ENCODE data around the gene SFMBT2. TPM values are rescaled to one million over a fixed set of nuclear protein-coding genes. Genes with fewer than 3 reads are reported as not detected.

SFMBT2 gene
- total and polyA plus RNA-seq, 7 donors = 0.53 to 8.2 (median 3.0) TPM

GRCh38 chr10:7449063-7449695, 38.3 kb upstream of the SFMBT2 start:
- DNase-seq (no peak), ATAC-seq (no peak)
- intact Hi-C loops (cut with DNase I) = no loop called here
- Histone ChIP-seq H3K27me3 (ENCODE audit: insufficient read depth in 3 of 3, low read length in 2 of 3) (peaks cover 0 to 2% (median 0%) of the 10 kb centered on the region in 3 donors), H3K9me3 (peaks cover 13% of the 10 kb centered on the region), H3K36me3 (ENCODE audit: insufficient read depth in 1 of 2, low read depth in 1 of 2) (no peaks in the 10 kb centered on the region), H3K4me3 (no peak overlapping the region), H3K4me1 (no peaks in the 10 kb centered on the region), H3K27ac (no peak overlapping the region)
- WGBS, 3 donors = 76 to 83% (median 76%) methylated on average over 4 of the region's 4 CpGs
- no peak for TF ChIP-seq CTCF (IDR thresholded peaks at IDR 0.05)

DNA sequence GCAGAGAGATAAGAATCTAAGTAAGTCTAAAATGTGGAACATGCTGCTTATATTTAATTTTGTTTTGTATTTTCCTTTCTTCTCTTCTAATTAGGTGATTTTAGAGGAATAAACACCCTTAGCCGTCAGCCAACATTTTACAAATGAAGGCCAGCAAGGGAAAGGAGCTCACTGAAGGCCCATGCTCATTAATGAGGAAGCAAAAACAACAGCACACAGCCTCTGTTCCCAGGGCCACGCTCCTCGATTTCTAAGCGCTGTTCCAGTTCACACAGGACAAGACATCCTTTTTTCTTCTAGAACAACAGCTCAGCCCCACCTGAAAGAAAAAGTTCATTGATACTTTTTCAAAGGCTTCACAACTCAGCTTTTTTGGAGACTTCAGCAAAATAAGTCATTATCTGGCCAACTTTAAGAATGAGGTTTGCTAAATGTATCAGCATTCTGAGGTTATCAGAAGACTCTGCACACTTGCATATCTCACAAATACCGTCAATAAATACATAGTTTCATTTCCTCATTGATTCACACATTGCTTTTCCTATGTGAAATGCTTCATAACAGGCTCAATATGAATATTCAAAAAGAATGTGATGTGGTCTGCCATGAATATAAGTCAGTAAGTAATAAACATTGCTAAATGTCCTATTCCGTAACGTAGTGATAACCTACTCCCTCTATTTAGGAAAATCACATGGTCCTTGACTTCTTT, 34.8 kb upstream of the SFMBT2 start:
- WGBS, 3 donors = 87 to 92% (median 89%) methylated on average over 7 of the region's 7 CpGs
- peaks cover 13% of the 10 kb centered on the region for H3K9me3 ChIP-seq
- DNase-seq = no peak
- no peak overlapping the region for H3K4me3 ChIP-seq
- no peak for ATAC-seq
- H3K27ac ChIP-seq = no peak overlapping the region
- H3K4me1 ChIP-seq = no peaks in the 10 kb centered on the region
- no peaks in the 10 kb centered on the region for H3K36me3 ChIP-seq (ENCODE audit: insufficient read depth in 1 of 2, low read depth in 1 of 2)
- no peak for TF ChIP-seq CTCF (IDR thresholded peaks at IDR 0.05)
- intact Hi-C loops (cut with DNase I) = no loop called here
- H3K27me3 ChIP-seq (ENCODE audit: insufficient read depth in 3 of 3, low read length in 2 of 3) = peaks cover 0 to 2% (median 0%) of the 10 kb centered on the region in 3 donors

GRCh38 chr10:7444551-7445121, 33.8 kb upstream of the SFMBT2 start:
- Histone ChIP-seq H3K4me1 (no peaks in the 10 kb centered on the region), H3K4me3 (no peak overlapping the region), H3K9me3 (peaks cover 13% of the 10 kb centered on the region), H3K36me3 (ENCODE audit: insufficient read depth in 1 of 2, low read depth in 1 of 2) (no peaks in the 10 kb centered on the region), H3K27ac (no peak overlapping the region), H3K27me3 (ENCODE audit: insufficient read depth in 3 of 3, low read length in 2 of 3) (no peaks in the 10 kb centered on the region)
- no peak for TF ChIP-seq CTCF (IDR thresholded peaks at IDR 0.05)
- ATAC-seq (no peak), DNase-seq (no peak)
- intact Hi-C loops (cut with DNase I) = no loop called here
- WGBS, 3 donors = 57 to 61% (median 57%) methylated on average over 19 of the region's 19 CpGs

GRCh38 chr10:7443036-7443435, 32.2 kb upstream of the SFMBT2 start:
- Histone ChIP-seq H3K4me1 (no peaks in the 10 kb centered on the region), H3K27me3 (ENCODE audit: insufficient read depth in 3 of 3, low read length in 2 of 3) (no peaks in the 10 kb centered on the region), H3K9me3 (no peaks in the 10 kb centered on the region), H3K27ac (no peak overlapping the region), H3K4me3 (no peak overlapping the region), H3K36me3 (ENCODE audit: insufficient read depth in 1 of 2, low read depth in 1 of 2) (no peaks in the 10 kb centered on the region)
- ATAC-seq (no peak), DNase-seq (no peak)
- intact Hi-C loops (cut with DNase I) = no loop called here
- TF ChIP-seq CTCF (IDR thresholded peaks at IDR 0.05) = no peak
